Stimulated activated CD8-positive, alpha-beta memory T cell treated with anti-CD3 and anti-CD28 coated beads, Interleukin-7, amount 100 ng/mL, for 24 hours (primary cell): ENCODE data around the gene EXOC7.
"Not testable (repeated sequence)": the region's sequence is repeated elsewhere in the genome, so short reads cannot be mapped to it uniquely, and the experiment has no call there.

ENCODE experiments used
- DNase-seq: peaks from one replicate; pipeline ENCODE4 v3.0.0-alpha.2; 2020; ENCODE audit warnings: low read depth

Gene EXOC7

GRCh38 chr17:76042868-76043267, 60.7 kb downstream of the EXOC7 start:
- not testable (repeated sequence) for DNase-seq

- DNase-seq, result no peak
Measured at GRCh38 chr17:76040376-76040775, 63.2 kb downstream of the EXOC7 start.

GRCh38 chr17:76039121-76039520, 64.5 kb downstream of the EXOC7 start:
- DNase-seq, result no peak

- no peak for DNase-seq
Measured at GRCh38 chr17:76038050-76038449, 65.5 kb downstream of the EXOC7 start.

- DNase-seq, result no peak
Measured at GRCh38 chr17:76036497-76037261, 66.9 kb downstream of the EXOC7 start.

GRCh38 chr17:76034428-76035350, 68.9 kb downstream of the EXOC7 start:
- no peak for DNase-seq

- no peak for DNase-seq
Measured at GRCh38 chr17:76033139-76033538, 70.4 kb downstream of the EXOC7 start.

GRCh38 chr17:76032780-76033108, 70.8 kb downstream of the EXOC7 start:
- DNase-seq, result no peak

- DNase-seq, result no peak
Measured at GRCh38 chr17:76032073-76032779, 71.4 kb downstream of the EXOC7 start.
